Limb (tissue), 2 donors: ENCODE data around the gene SETD6.

Experiments
- DNase-seq, 2 donors: peaks; one replicate each; pipeline ENCODE4 v3.0.0-alpha.2; 2016; ENCODE audit errors: extremely low spot score in 2 of 2

The SETD6 gene

GRCh38 chr16:58507963-58508670 is 7.2 kb upstream of the SETD6 start:
- DNase-seq = no peak

GRCh38 chr16:58508671-58509251 is 6.6 kb upstream of the SETD6 start:
- DNase-seq = no peak

- DNase-seq = no peak
Measured at GRCh38 chr16:58509256-58510096, 5.8 kb upstream of the SETD6 start.

GRCh38 chr16:58510097-58510775 is 5.1 kb upstream of the SETD6 start:
- DNase-seq = no peak

- peak in 1 of 2 donors; percentile 32 for DNase-seq
Measured at GRCh38 chr16:58510776-58511628, 4.3 kb upstream of the SETD6 start.

GRCh38 chr16:58511933-58512815 is 3.1 kb upstream of the SETD6 start:
- DNase-seq = peak; percentile 42 to 82

GRCh38 chr16:58513874-58514273 is 1.4 kb upstream of the SETD6 start:
- DNase-seq = no peak

- DNase-seq = peak in 1 of 2 donors; percentile 58
Measured at GRCh38 chr16:58515871-58516767, 802 bp downstream of the SETD6 start.

- DNase-seq = no peak
Measured at GRCh38 chr16:58516768-58517107, 1.4 kb downstream of the SETD6 start.

GRCh38 chr16:58518083-58518979 is 3.0 kb downstream of the SETD6 start:
- DNase-seq = no peak

GRCh38 chr16:58518980-58519368 is 3.7 kb downstream of the SETD6 start:
- DNase-seq = no peak

GRCh38 chr16:58519707-58520106 is 4.4 kb downstream of the SETD6 start:
- no peak for DNase-seq

- DNase-seq = no peak
Measured at GRCh38 chr16:58530179-58530578, 14.9 kb downstream of the SETD6 start.

- DNase-seq = no peak
Measured at GRCh38 chr16:58532414-58532813, 17.1 kb downstream of the SETD6 start.

- no peak for DNase-seq
Measured at GRCh38 chr16:58533751-58534470, 18.6 kb downstream of the SETD6 start.

GRCh38 chr16:58535100-58535499 is 19.8 kb downstream of the SETD6 start:
- DNase-seq = no peak

- DNase-seq = no peak
Measured at GRCh38 chr16:58536278-58536677, 21.0 kb downstream of the SETD6 start.
